ENCODE results near the gene XBP1. TPM values are rescaled to one million over a fixed set of nuclear protein-coding genes. Genes with fewer than 3 reads are reported as not detected.
"Not testable (repeated sequence)": the region's sequence is repeated elsewhere in the genome, so short reads cannot be mapped to it uniquely, and the experiment has no call there.

XBP1 gene
- total and polyA plus RNA-seq, 2 experiments from 2014 or later = 95.1 to 195 TPM

- no peak for TF ChIP-seq ZNF462 (CRISPR knock-in tag; IDR thresholded peaks at IDR 0.05)
- TF ChIP-seq CREB1 (CRISPR knock-in tag; IDR thresholded peaks at IDR 0.05; ENCODE audit: low read depth) = no peak
- TF ChIP-seq STAT1 (IDR thresholded peaks at IDR 0.05; ENCODE audit: unreplicated experiment) = no peak
- TF ChIP-seq, protein P1, sequence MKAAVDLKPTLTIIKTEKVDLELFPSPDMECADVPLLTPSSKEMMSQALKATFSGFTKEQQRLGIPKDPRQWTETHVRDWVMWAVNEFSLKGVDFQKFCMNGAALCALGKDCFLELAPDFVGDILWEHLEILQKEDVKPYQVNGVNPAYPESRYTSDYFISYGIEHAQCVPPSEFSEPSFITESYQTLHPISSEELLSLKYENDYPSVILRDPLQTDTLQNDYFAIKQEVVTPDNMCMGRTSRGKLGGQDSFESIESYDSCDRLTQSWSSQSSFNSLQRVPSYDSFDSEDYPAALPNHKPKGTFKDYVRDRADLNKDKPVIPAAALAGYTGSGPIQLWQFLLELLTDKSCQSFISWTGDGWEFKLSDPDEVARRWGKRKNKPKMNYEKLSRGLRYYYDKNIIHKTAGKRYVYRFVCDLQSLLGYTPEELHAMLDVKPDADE (IDR thresholded peaks at IDR 0.05) = no peak
These were observed 39.0 kb downstream of the XBP1 start (continued) for GRCh38 chr22:28761449-28761755.

GRCh38 chr22:28759861-28760560 is 40.4 kb downstream of the XBP1 start:
- Histone ChIP-seq H2AFZ (no peak overlapping the region), H3K9me2 (ENCODE audit: insufficient read depth) (peaks cover 8% of the 10 kb centered on the region), H3K79me2 (replicated peaks; ENCODE audit: insufficient read depth) (no peaks in the 10 kb centered on the region), H3K27ac (ENCODE audit: low read depth) (peak overlapping the region; percentile 96), H3K36me3 (ENCODE audit: insufficient read depth) (no peaks in the 10 kb centered on the region), H3K4me3 (peak overlapping the region; percentile 23), H3K27me3 (ENCODE audit: insufficient read depth) (no peaks in the 10 kb centered on the region), H3K4me1 (ENCODE audit: insufficient read depth) (peaks cover 14% of the 10 kb centered on the region; the same call in 1 of the 2 replicates), H4K20me1 (replicated peaks; ENCODE audit: insufficient read depth) (no peaks in the 10 kb centered on the region), H3F3A (replicated peaks; ENCODE audit: low read depth) (peaks cover 8% of the 10 kb centered on the region; the same call in 1 of the 2 replicates), H3K4me2 (peak overlapping the region; percentile 6)
- DNase-seq (ENCODE audit: low spot score) (peak; percentile 82), ATAC-seq (peak; percentile 79)
- Mint-ChIP-seq H3K9me3 (peaks cover 23% of the 10 kb centered on the region), H3K27me3 (ENCODE audit: insufficient read depth, low read depth, poor library complexity) (peaks cover 13% of the 10 kb centered on the region), H3K36me3 (ENCODE audit: low read depth) (peaks cover 29% of the 10 kb centered on the region), H3K27ac (peak overlapping the region; percentile 92), H3K4me1 (peaks cover 22% of the 10 kb centered on the region), H3K4me3 (peak overlapping the region; percentile 10)
- TF ChIP-seq NANOG (IDR thresholded peaks at IDR 0.05; ENCODE audit: borderline replicate concordance) (peak; percentile 79), CREB1 (CRISPR knock-in tag; IDR thresholded peaks at IDR 0.05; ENCODE audit: low read depth) (no peak), ZNF331 (CRISPR knock-in tag; IDR thresholded peaks at IDR 0.05; ENCODE audit: low read depth) (no peak), POLR2AphosphoS5 (IDR thresholded peaks at IDR 0.05; ENCODE audit: low read depth) (no peak), JUNB (IDR thresholded peaks at IDR 0.05; ENCODE audit: unreplicated experiment) (no peak), EZH2phosphoT487 (IDR thresholded peaks at IDR 0.05; ENCODE audit: unreplicated experiment) (no peak)

GRCh38 chr22:28754512-28754911 is 45.9 kb downstream of the XBP1 start:
- not testable (repeated sequence) for H3K4me3 Mint-ChIP-seq

More at GRCh38 chr22:28754512-28754911, 45.9 kb downstream of the XBP1 start:
- H3F3A ChIP-seq (replicated peaks; ENCODE audit: low read depth); H3K79me2 ChIP-seq (replicated peaks; ENCODE audit: insufficient read depth); H3K4me2 ChIP-seq; DNase-seq (ENCODE audit: low spot score); ATAC-seq; H3K4me1 Mint-ChIP-seq; H3K27me3 ChIP-seq (ENCODE audit: insufficient read depth); H3K27me3 Mint-ChIP-seq (ENCODE audit: insufficient read depth, low read depth, poor library complexity); H3K27ac ChIP-seq (ENCODE audit: low read depth); H3K4me3 ChIP-seq; H2AFZ ChIP-seq; H3K4me1 ChIP-seq (ENCODE audit: insufficient read depth); H3K27ac Mint-ChIP-seq; H4K20me1 ChIP-seq (replicated peaks; ENCODE audit: insufficient read depth); H3K36me3 ChIP-seq (ENCODE audit: insufficient read depth); H3K9me2 ChIP-seq (ENCODE audit: insufficient read depth): not testable (repeated sequence)
- peaks cover 15% of the 10 kb centered on the region for H3K9me3 Mint-ChIP-seq
- H3K36me3 Mint-ChIP-seq (ENCODE audit: low read depth) = peaks cover 64% of the 10 kb centered on the region
